ENCODE results near the gene ADPRHL1.
A peak's percentile ranks its signal among the peaks of the same experiment; 100 is the strongest.

ADPRHL1 gene

DNA sequence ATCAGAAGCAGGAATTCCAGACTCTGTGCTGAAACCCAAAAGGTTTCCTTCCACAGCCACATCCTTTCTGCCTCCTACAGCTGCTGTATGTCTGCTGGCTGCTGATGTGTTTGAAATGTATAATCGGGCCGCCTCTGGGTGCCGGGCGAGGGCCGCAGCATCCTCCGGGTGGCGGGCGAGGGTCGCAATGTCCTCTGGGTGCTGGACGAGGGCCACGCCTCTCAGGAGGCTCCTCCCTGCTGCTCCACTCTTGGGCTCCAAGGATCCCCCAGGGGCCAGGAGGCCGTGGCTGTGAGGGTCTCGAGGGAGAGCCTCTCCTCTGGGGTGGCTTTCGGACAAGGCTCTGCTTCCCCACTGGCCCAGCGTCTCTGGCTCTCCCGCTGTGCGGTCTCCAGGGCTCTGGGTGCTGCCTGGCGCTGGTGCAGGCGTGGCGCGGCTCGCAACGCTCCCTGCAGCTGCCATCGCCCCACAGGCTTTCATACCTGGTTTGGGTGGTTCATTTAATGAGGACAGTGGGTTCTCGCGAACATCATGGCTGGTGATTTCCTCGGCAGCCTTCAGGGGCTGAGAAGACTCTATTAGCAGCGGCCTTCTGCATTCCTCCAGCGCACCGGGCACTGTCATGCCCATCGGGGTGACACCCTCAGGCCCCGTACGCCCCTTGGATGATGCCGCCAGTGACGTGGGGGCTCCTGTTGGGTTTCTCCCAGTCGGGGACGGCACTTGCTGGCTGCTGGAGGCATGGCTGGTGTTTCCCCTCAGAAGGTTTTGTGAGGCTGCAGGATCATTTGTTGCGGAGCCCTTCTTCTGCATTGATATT is 47.6 kb downstream of the ADPRHL1 start:
- no peak for TF ChIP-seq USF1 (IDR thresholded peaks at IDR 0.05)
- TF ChIP-seq NFIC (IDR thresholded peaks at IDR 0.05), result no peak
- TF ChIP-seq EP300 (IDR thresholded peaks at IDR 0.05; ENCODE audit: borderline replicate concordance), result no peak; the same call in 1 of the 2 replicates
- no peak for TF ChIP-seq CEBPB (IDR thresholded peaks at IDR 0.05)
- TF ChIP-seq, protein P1, sequence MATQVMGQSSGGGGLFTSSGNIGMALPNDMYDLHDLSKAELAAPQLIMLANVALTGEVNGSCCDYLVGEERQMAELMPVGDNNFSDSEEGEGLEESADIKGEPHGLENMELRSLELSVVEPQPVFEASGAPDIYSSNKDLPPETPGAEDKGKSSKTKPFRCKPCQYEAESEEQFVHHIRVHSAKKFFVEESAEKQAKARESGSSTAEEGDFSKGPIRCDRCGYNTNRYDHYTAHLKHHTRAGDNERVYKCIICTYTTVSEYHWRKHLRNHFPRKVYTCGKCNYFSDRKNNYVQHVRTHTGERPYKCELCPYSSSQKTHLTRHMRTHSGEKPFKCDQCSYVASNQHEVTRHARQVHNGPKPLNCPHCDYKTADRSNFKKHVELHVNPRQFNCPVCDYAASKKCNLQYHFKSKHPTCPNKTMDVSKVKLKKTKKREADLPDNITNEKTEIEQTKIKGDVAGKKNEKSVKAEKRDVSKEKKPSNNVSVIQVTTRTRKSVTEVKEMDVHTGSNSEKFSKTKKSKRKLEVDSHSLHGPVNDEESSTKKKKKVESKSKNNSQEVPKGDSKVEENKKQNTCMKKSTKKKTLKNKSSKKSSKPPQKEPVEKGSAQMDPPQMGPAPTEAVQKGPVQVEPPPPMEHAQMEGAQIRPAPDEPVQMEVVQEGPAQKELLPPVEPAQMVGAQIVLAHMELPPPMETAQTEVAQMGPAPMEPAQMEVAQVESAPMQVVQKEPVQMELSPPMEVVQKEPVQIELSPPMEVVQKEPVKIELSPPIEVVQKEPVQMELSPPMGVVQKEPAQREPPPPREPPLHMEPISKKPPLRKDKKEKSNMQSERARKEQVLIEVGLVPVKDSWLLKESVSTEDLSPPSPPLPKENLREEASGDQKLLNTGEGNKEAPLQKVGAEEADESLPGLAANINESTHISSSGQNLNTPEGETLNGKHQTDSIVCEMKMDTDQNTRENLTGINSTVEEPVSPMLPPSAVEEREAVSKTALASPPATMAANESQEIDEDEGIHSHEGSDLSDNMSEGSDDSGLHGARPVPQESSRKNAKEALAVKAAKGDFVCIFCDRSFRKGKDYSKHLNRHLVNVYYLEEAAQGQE (IDR thresholded peaks at IDR 0.05; ENCODE audit: low read depth), result no peak

- TF ChIP-seq CREB1 (IDR thresholded peaks at IDR 0.05; ENCODE audit: low read depth) (no peak), RAD21 (IDR thresholded peaks at IDR 0.05; ENCODE audit: low read depth) (no peak), EP300 (IDR thresholded peaks at IDR 0.05; ENCODE audit: borderline replicate concordance) (peak; percentile 59; the same call in 1 of the 2 replicates), EGR1 (IDR thresholded peaks at IDR 0.05) (peak; percentile 25; the same call in 1 of the 2 replicates)
Observed at GRCh38 chr13:113404723-113405471, 48.4 kb downstream of the ADPRHL1 start.

DNA sequence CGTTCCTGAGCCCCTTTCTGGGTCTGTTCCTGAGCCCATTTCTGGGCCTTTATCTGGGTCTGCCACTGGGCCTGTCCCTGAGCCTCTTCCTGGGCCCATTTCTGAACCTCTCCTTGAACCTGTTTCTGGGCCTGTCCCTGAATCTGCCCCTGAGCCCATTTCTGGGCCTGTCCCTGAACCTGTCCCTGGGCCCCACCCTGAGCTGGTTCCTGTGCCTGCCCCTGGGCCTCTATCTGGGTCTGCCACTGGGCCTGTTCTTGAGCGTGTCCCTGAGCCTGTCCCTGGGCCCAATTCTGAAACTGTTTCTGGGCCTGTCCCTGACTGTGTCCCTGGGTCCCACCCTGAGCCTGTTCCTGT is 48.9 kb downstream of the ADPRHL1 start:
- TF ChIP-seq YY1 (IDR thresholded peaks at IDR 0.05; ENCODE audit: low read depth), result no peak
- TF ChIP-seq TAF1 (IDR thresholded peaks at IDR 0.05; ENCODE audit: low read depth), result no peak
- no peak for TF ChIP-seq TEAD4 (IDR thresholded peaks at IDR 0.05)
- TF ChIP-seq EGR1 (IDR thresholded peaks at IDR 0.05), result no peak
- TF ChIP-seq USF1 (IDR thresholded peaks at IDR 0.05), result no peak
- TF ChIP-seq NFIC (IDR thresholded peaks at IDR 0.05), result no peak

- TF ChIP-seq, protein P2, sequence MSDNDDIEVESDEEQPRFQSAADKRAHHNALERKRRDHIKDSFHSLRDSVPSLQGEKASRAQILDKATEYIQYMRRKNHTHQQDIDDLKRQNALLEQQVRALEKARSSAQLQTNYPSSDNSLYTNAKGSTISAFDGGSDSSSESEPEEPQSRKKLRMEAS (IDR thresholded peaks at IDR 0.05), result no peak
- TF ChIP-seq YY1 (IDR thresholded peaks at IDR 0.05; ENCODE audit: low read depth), result no peak
Observed at GRCh38 chr13:113403255-113404104, 49.8 kb downstream of the ADPRHL1 start.

GRCh38 chr13:113402471-113403254 is 50.6 kb downstream of the ADPRHL1 start:
- TF ChIP-seq TAF1 (IDR thresholded peaks at IDR 0.05; ENCODE audit: low read depth), result no peak
- TF ChIP-seq USF1 (IDR thresholded peaks at IDR 0.05), result no peak
- TF ChIP-seq TEAD4 (IDR thresholded peaks at IDR 0.05), result no peak
- TF ChIP-seq CREB1 (IDR thresholded peaks at IDR 0.05; ENCODE audit: low read depth), result no peak
- no peak for TF ChIP-seq FOXM1 (IDR thresholded peaks at IDR 0.05; ENCODE audit: borderline replicate concordance, low read depth)
- no peak for TF ChIP-seq CEBPB (IDR thresholded peaks at IDR 0.05)
- TF ChIP-seq, protein P1 (IDR thresholded peaks at IDR 0.05; ENCODE audit: low read depth), result no peak
- TF ChIP-seq, protein P2 (IDR thresholded peaks at IDR 0.05), result no peak
- no peak for TF ChIP-seq YY1 (IDR thresholded peaks at IDR 0.05; ENCODE audit: low read depth)
- TF ChIP-seq EP300 (IDR thresholded peaks at IDR 0.05; ENCODE audit: borderline replicate concordance), result no peak
- TF ChIP-seq EGR1 (IDR thresholded peaks at IDR 0.05), result no peak
- TF ChIP-seq NFIC (IDR thresholded peaks at IDR 0.05), result no peak
- no peak for TF ChIP-seq RAD21 (IDR thresholded peaks at IDR 0.05; ENCODE audit: low read depth)
